Measurements from ENCODE around the gene STAT5B. TPM values are rescaled to one million over a fixed set of nuclear protein-coding genes. Genes with fewer than 3 reads are reported as not detected.

STAT5B gene
- total and polyA plus RNA-seq, 2 of the 8 experiments (the other 6 are each of a cell fraction or from before 2014, with no cell fraction given), result 35.3 to 52.6 TPM

DNA sequence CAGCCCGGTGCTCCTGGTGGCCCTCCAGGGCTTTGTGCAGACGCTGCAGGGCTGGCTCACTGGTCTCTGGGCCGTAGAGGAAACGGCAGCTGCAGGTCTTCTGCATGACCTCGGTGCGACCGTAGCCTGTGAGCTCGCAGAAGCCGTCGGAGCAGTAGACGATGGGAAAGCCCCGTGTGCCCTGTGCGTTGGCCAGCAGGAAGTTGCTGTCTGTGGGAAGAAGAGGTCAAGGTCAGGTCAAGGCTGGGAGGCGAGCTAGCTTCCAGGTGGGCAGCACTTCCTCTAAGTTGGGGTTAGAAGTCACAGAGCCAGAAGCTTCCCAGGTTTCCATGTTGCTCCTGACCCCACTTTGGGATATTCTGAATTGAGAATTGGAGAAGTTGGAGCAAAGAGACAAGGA, 97.4 kb downstream of the STAT5B start (continued):
- TF ChIP-seq, protein P1, sequence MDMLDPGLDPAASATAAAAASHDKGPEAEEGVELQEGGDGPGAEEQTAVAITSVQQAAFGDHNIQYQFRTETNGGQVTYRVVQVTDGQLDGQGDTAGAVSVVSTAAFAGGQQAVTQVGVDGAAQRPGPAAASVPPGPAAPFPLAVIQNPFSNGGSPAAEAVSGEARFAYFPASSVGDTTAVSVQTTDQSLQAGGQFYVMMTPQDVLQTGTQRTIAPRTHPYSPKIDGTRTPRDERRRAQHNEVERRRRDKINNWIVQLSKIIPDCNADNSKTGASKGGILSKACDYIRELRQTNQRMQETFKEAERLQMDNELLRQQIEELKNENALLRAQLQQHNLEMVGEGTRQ (IDR thresholded peaks at IDR 0.05; ENCODE audit: low read length), result no peak
- TF ChIP-seq RNF2 (IDR thresholded peaks at IDR 0.05; ENCODE audit: borderline replicate concordance, low read depth, low read length, missing control alignments, poor library complexity, severe bottlenecking), result no peak
- no peak for TF ChIP-seq ZNF274 (IDR thresholded peaks at IDR 0.05; ENCODE audit: borderline replicate concordance, extremely low read depth, low read length)
- no peak for TF ChIP-seq SAP30 (IDR thresholded peaks at IDR 0.05; ENCODE audit: insufficient read depth, insufficient replicate concordance, low read length)
- TF ChIP-seq POLR2A (IDR thresholded peaks at IDR 0.05; ENCODE audit: control extremely low read depth in 1 of 2, low read depth in 2 of 2, low read length in 2 of 2), result no peak

Data from H1 (cell line).